IMR-90 (cell line): Measurements from ENCODE around the gene ZBTB48. TPM values are rescaled to one million over a fixed set of nuclear protein-coding genes. Genes with fewer than 3 reads are reported as not detected.

Experiments used
- ATAC-seq: fragments of 200-7000 bp; cut with Tn5 transposase; 2 replicates; pipeline ENCODE4 v1.9.1; 2020; ENCODE audit warnings: low read depth, mild to moderate bottlenecking, moderate library complexity
- BruUV-seq: library from RNA; stranded (reverse); fragments of 400-500 nt; replicated peaks from 2 replicates; lab custom pipeline; 2021; lab: Mats Ljungman, UMichigan
- CTCF ChIA-PET: fragments of 300-600 bp; formaldehyde crosslinking; extraction: SDS; loops from one replicate; lab custom pipeline; 2021; ENCODE audit warnings: antibody characterized with exemption; lab: Yijun Ruan, JAX
- POLR2A ChIA-PET: fragments of 300-600 bp; sonication (Branson Sonifier 250); formaldehyde crosslinking; loops from one replicate; lab custom pipeline; 2022; ENCODE audit warnings: antibody characterized with exemption; ENCODE audit not compliant: unreplicated experiment; lab: Charles Lee
- DNase-seq: peaks from one replicate; pipeline ENCODE4 v3.0.0; 2013
- H2AFZ ChIP-seq: replicated peaks from 2 replicates; pipeline ENCODE3; 2013; ENCODE audit warnings: low read length, mild to moderate bottlenecking; ENCODE audit not compliant: poor library complexity
- H2AK5ac ChIP-seq: 2 replicates; pipeline ENCODE4 v1.6.1; 2013; ENCODE audit warnings: low read depth, low read length, inconsistent platforms
- H2AK9ac ChIP-seq: replicated peaks from 2 replicates; pipeline ENCODE3; 2013; ENCODE audit warnings: mild to moderate bottlenecking, low read depth, low read length, moderate library complexity; ENCODE audit not compliant: poor library complexity
- H2BK120ac ChIP-seq: 2 replicates; pipeline ENCODE4 v1.6.1; 2013; ENCODE audit warnings: low read depth, low read length, inconsistent platforms
- H2BK15ac ChIP-seq: 3 replicates; pipeline ENCODE4 v1.6.1; 2013; ENCODE audit warnings: low read depth, low read length, inconsistent platforms
- H2BK20ac ChIP-seq: 2 replicates; pipeline ENCODE4 v1.6.1; 2013; ENCODE audit warnings: low read depth, mild to moderate bottlenecking, inconsistent platforms, low read length, moderate library complexity
- H2BK5ac ChIP-seq: 2 replicates; pipeline ENCODE4 v1.6.1; 2013; ENCODE audit warnings: mild to moderate bottlenecking, low read depth, low read length, inconsistent platforms; ENCODE audit not compliant: poor library complexity, severe bottlenecking
- H3K14ac ChIP-seq: replicated peaks from 2 replicates; pipeline ENCODE4 v1.6.1; 2013; ENCODE audit warnings: low read depth, low read length, inconsistent platforms
- H3K18ac ChIP-seq: 2 replicates; pipeline ENCODE4 v1.6.1; 2013; ENCODE audit warnings: low read depth, low read length, control low read depth
- H3K23ac ChIP-seq: 2 replicates; pipeline ENCODE4 v1.6.1; 2013; ENCODE audit warnings: low read depth, low read length, inconsistent platforms
- H3K27ac ChIP-seq: 2 replicates; pipeline ENCODE4 v1.5.1; 2013; ENCODE audit warnings: mild to moderate bottlenecking, control low read depth, low read length; ENCODE audit not compliant: insufficient read depth
- H3K27me3 ChIP-seq: 2 replicates; pipeline ENCODE4 v1.6.1; 2013; ENCODE audit warnings: low read length; ENCODE audit not compliant: control insufficient read depth, insufficient read depth
- H3K36me3 ChIP-seq: 2 replicates; pipeline ENCODE4 v1.6.1; 2013; ENCODE audit warnings: low read length, mixed read lengths; ENCODE audit not compliant: control insufficient read depth, insufficient read depth
- H3K4ac ChIP-seq: 2 replicates; pipeline ENCODE4 v1.6.1; 2013; ENCODE audit warnings: low read depth, low read length, inconsistent platforms
- H3K4me1 ChIP-seq: 2 replicates; pipeline ENCODE4 v1.6.1; 2013; ENCODE audit warnings: low read length, mixed read lengths; ENCODE audit not compliant: control insufficient read depth, insufficient read depth
- H3K4me2 ChIP-seq: 2 replicates; pipeline ENCODE4 v1.6.1; 2013; ENCODE audit warnings: low read depth, mild to moderate bottlenecking, control low read depth, low read length, moderate library complexity
- H3K4me3 ChIP-seq: 2 replicates; pipeline ENCODE4 v1.5.1; 2013; ENCODE audit warnings: low read depth, mild to moderate bottlenecking, control low read depth, low read length, moderate library complexity; ENCODE audit not compliant: insufficient read depth
- H3K56ac ChIP-seq: 2 replicates; pipeline ENCODE4 v1.6.1; 2013; ENCODE audit warnings: low read length, inconsistent platforms; ENCODE audit not compliant: insufficient read depth; ENCODE audit errors: extremely low read depth
- H3K79me1 ChIP-seq, 2 experiments: 2 replicates each; pipeline ENCODE4 v1.6.1; 2013; ENCODE audit warnings: low read length in 2 of 2, inconsistent platforms in 1 of 2, low read depth in 1 of 2
- H3K9ac ChIP-seq: 2 replicates; pipeline ENCODE4 v1.6.1; 2013; ENCODE audit warnings: low read depth, low read length, control low read depth
- H3K9me1 ChIP-seq: 2 replicates; pipeline ENCODE4 v1.6.1; 2013; ENCODE audit warnings: low read length, inconsistent platforms; ENCODE audit not compliant: insufficient read depth
- H3K9me3 ChIP-seq: 2 replicates; pipeline ENCODE4 v1.6.1; 2013; ENCODE audit warnings: low read length; ENCODE audit not compliant: control insufficient read depth, insufficient read depth
- H4K20me1 ChIP-seq: 2 replicates; pipeline ENCODE4 v1.6.1; 2013; ENCODE audit warnings: low read length, inconsistent platforms; ENCODE audit not compliant: insufficient read depth
- H4K5ac ChIP-seq: 2 replicates; pipeline ENCODE4 v1.6.1; 2013; ENCODE audit warnings: mild to moderate bottlenecking, low read depth, low read length, control low read depth
- H4K8ac ChIP-seq, 2 experiments: 2 replicates each; pipeline ENCODE4 v1.6.1; 2013; ENCODE audit warnings: low read depth in 2 of 2, low read length in 2 of 2, control low read depth in 1 of 2, inconsistent platforms in 1 of 2
- H4K91ac ChIP-seq: 2 replicates; pipeline ENCODE4 v1.6.1; 2013; ENCODE audit warnings: low read depth, low read length, inconsistent platforms; ENCODE audit not compliant: insufficient read depth
- CEBPB ChIP-seq: IDR thresholded peaks from 2 replicates; pipeline ENCODE4 v1.6.1; 2012; ENCODE audit warnings: low read depth, low read length, improper control_type of control experiment
- CHD1 ChIP-seq: IDR thresholded peaks from 2 replicates; pipeline ENCODE4 v1.6.1; 2012; ENCODE audit warnings: low read depth, low read length, improper control_type of control experiment
- CTCF ChIP-seq: conservative IDR thresholded peaks from 2 replicates; pipeline ENCODE4 v1.5.1; 2012; ENCODE audit warnings: mild to moderate bottlenecking, low read depth, low read length, improper control_type of control experiment
- MAFK ChIP-seq: IDR thresholded peaks from 2 replicates; pipeline ENCODE4 v1.6.1; 2012; ENCODE audit warnings: low read depth, low read length, improper control_type of control experiment
- MXI1 ChIP-seq: IDR thresholded peaks from 2 replicates; pipeline ENCODE4 v1.6.1; 2012; ENCODE audit warnings: low read depth, mild to moderate bottlenecking, low read length, moderate library complexity, borderline replicate concordance
- NFE2L2 ChIP-seq: fragments of 150-350 bp; IDR thresholded peaks from 2 replicates; pipeline ENCODE4 v1.6.1; 2016; ENCODE audit warnings: low read depth, mild to moderate bottlenecking, low read length
- RFX5 ChIP-seq: IDR thresholded peaks from 2 replicates; pipeline ENCODE4 v1.8.0; 2012; ENCODE audit warnings: low read depth, mild to moderate bottlenecking, low read length, moderate library complexity
- USF2 ChIP-seq: fragments of 150-350 bp; IDR thresholded peaks from 2 replicates; pipeline ENCODE4 v1.6.1; 2017; ENCODE audit warnings: mild to moderate bottlenecking, antibody characterized with exemption, low read length, low read depth
- WGBS, 2 experiments: methylation state at CpG; one replicate each; pipeline versions ENCODE4 v1.1.5 to v1.1.7; 2013; ENCODE audit warnings: missing lambda C conversion rate in 2 of 2; ENCODE audit not compliant: insufficient read length in 1 of 2; ENCODE audit errors: extremely low coverage in 2 of 2; 5-methylcytosine and 5-hydroxymethylcytosine counted together
- dilution Hi-C: fragments of 300-500 bp; cut with HindIII; formaldehyde crosslinking; loops from one replicate; pipeline ENCODE4 v1.14.3; 2018; ENCODE audit warnings: low sequenced_read_pairs; ENCODE audit not compliant: unreplicated experiment
- in situ Hi-C: fragments of 300-500 bp; cut with MboI; formaldehyde crosslinking; loops from 3 replicates; pipeline ENCODE4 v1.14.3; 2019; ENCODE audit warnings: low sequenced_read_pairs, inconsistent platforms, mixed read lengths
- intact Hi-C: fragments of 100-400 bp; cut with micrococcal nuclease; formaldehyde crosslinking; loops from 2 replicates; pipeline ENCODE4 v1.10.0; 2022
- polyA plus RNA-seq, 3 experiments: library from polyadenylated mRNA; depleted of rRNA; stranded (reverse); fragments of >200 nt; gene quantifications; 2 replicates each; pipeline ENCODE4 v1.2.3, GENCODE V29; 2012; ENCODE audit warnings: low replicate concordance in 1 of 3
- total RNA-seq: library from RNA; depleted of rRNA; stranded (reverse); fragments of >200 nt; gene quantifications from 2 replicates; pipeline ENCODE4 v1.2.3, GENCODE V29; 2012

The ZBTB48 gene
- total and polyA plus RNA-seq, 2 of the 4 experiments (the other 2 are of a cell fraction), result 9.3 to 17.5 TPM

- H3K36me3 ChIP-seq, result peaks cover 16% of the 10 kb centered on the region
- TF ChIP-seq MXI1 (peak; percentile 73), NFE2L2 (no peak), MAFK (no peak), CTCF (no peak), CEBPB (no peak), CHD1 (peak; percentile 42; the same call in 1 of the 2 replicates), USF2 (peak; percentile 48; the same call in 1 of the 2 replicates), RFX5 (no peak)
- H3K27me3 ChIP-seq, result no peaks in the 10 kb centered on the region
- H4K91ac ChIP-seq, result peak overlapping the region; percentile 69
- H3K79me1 ChIP-seq, result peaks cover 5 to 50% of the 10 kb centered on the region in 2 experiments; a peak in 3 of 4 replicates
- ChIA-PET POLR2A (no interaction called here), CTCF (no interaction called here)
- peak overlapping the region; percentile 57 for H2BK120ac ChIP-seq
- dilution Hi-C loops (no loop called here), in situ Hi-C loops (no loop called here), intact Hi-C loops (loop anchor here (2.0 kb wide), 1 partner anchor 45 kb away; no protein-coding TSS in a partner anchor)
- ATAC-seq, result peak; percentile 28
- peak overlapping the region; percentile 98 for H3K23ac ChIP-seq
- peak overlapping the region; percentile 68 for H3K4me2 ChIP-seq
- peak overlapping the region; percentile 59 for H3K56ac ChIP-seq
- H2AK5ac ChIP-seq, result peak overlapping the region; percentile 91
- H3K14ac ChIP-seq, result peak overlapping the region; percentile 96
- peak overlapping the region; percentile 25 for H3K18ac ChIP-seq
- H2BK15ac ChIP-seq, result peak overlapping the region; percentile 34; the same call in 1 of the 3 replicates
- H3K9me3 ChIP-seq, result no peaks in the 10 kb centered on the region
- peak overlapping the region; percentile 94 for H2AFZ ChIP-seq
- BruUV-seq, result no TSS peak
- H3K4me1 ChIP-seq, result peaks cover 14% of the 10 kb centered on the region
- H3K9ac ChIP-seq, result peak overlapping the region; percentile 58
- peaks cover 49% of the 10 kb centered on the region for H4K20me1 ChIP-seq
- no peak overlapping the region; the same call in 1 of the 2 replicates for H2BK20ac ChIP-seq
- H4K5ac ChIP-seq, result peak overlapping the region; percentile 33
- H4K8ac ChIP-seq, result peak overlapping the region; percentile 52 to 54; a peak in 3 of 4 replicates
- peak overlapping the region; percentile 58 for H3K27ac ChIP-seq
- peak overlapping the region; percentile 60 for H2BK5ac ChIP-seq
- peak; percentile 59 for DNase-seq
- peak overlapping the region; percentile 88 for H3K4me3 ChIP-seq
- H3K9me1 ChIP-seq, result peaks cover 13% of the 10 kb centered on the region
- WGBS, 2 experiments, result 1% methylated on average over 81 of the region's 103 CpGs; no CpG with 5 or more reads in 1 of the 2 experiments
- peak overlapping the region; percentile 79 for H3K4ac ChIP-seq
- peak overlapping the region; percentile 100 for H2AK9ac ChIP-seq
These were observed 22.3 kb downstream of the ZBTB48 start for GRCh38 chr1:6601923-6602668.
